NCI-H345 treated with DMSO at 0.1 percent for 48 hours (cell line): ENCODE results near the gene MYO1B.

Source experiments
- DNase-seq: peaks from one replicate; lab custom pipeline; 2025; ENCODE audit not compliant: unreplicated experiment; lab: John Stamatoyannopoulos, UW

Gene MYO1B

GRCh38 chr2:191394043-191394442 is 148.8 kb downstream of the MYO1B start:
- no peak for DNase-seq

- no peak for DNase-seq
Measured at GRCh38 chr2:191396794-191397193, 151.6 kb downstream of the MYO1B start.

- DNase-seq, result no peak
Measured at GRCh38 chr2:191399601-191400000, 154.4 kb downstream of the MYO1B start.

GRCh38 chr2:191401287-191401686 is 156.1 kb downstream of the MYO1B start:
- no peak for DNase-seq

GRCh38 chr2:191402966-191403565 is 157.9 kb downstream of the MYO1B start:
- no peak for DNase-seq

GRCh38 chr2:191404568-191404991 is 159.4 kb downstream of the MYO1B start:
- no peak for DNase-seq

GRCh38 chr2:191405546-191405945 is 160.3 kb downstream of the MYO1B start:
- no peak for DNase-seq

GRCh38 chr2:191410646-191411436 is 165.6 kb downstream of the MYO1B start:
- no peak for DNase-seq

GRCh38 chr2:191411472-191411871 is 166.3 kb downstream of the MYO1B start:
- DNase-seq, result no peak

GRCh38 chr2:191412353-191412752 is 167.1 kb downstream of the MYO1B start:
- DNase-seq, result no peak

GRCh38 chr2:191415101-191415500 is 169.9 kb downstream of the MYO1B start:
- DNase-seq, result no peak

GRCh38 chr2:191415858-191416257 is 170.7 kb downstream of the MYO1B start:
- DNase-seq, result no peak

- no peak for DNase-seq
Measured at GRCh38 chr2:191417746-191418145, 172.5 kb downstream of the MYO1B start.

- DNase-seq, result no peak
Measured at GRCh38 chr2:191421950-191422349, 176.7 kb downstream of the MYO1B start.

GRCh38 chr2:191427031-191427430 is 181.8 kb downstream of the MYO1B start:
- DNase-seq, result no peak

- DNase-seq, result no peak
Measured at GRCh38 chr2:191428141-191428540, 182.9 kb downstream of the MYO1B start.

GRCh38 chr2:191430476-191430875 is 185.3 kb downstream of the MYO1B start:
- DNase-seq, result no peak

- no peak for DNase-seq
Measured at GRCh38 chr2:191432121-191432520, 186.9 kb downstream of the MYO1B start.

GRCh38 chr2:191434072-191434471 is 188.9 kb downstream of the MYO1B start:
- no peak for DNase-seq

GRCh38 chr2:191435141-191435540 is 189.9 kb downstream of the MYO1B start:
- no peak for DNase-seq

GRCh38 chr2:191436368-191437055 is 191.3 kb downstream of the MYO1B start:
- DNase-seq, result no peak

GRCh38 chr2:191439481-191439880 is 194.3 kb downstream of the MYO1B start:
- no peak for DNase-seq
